A673 (cell line): Measurements from ENCODE around the gene GRIK2.

Experiments used
- EZH2 ChIP-seq: fragments of 200-600 bp; sonication (generic); IDR thresholded peaks from 2 replicates; pipeline ENCODE4 v1.6.1; 2017; ENCODE audit warnings: borderline replicate concordance, low read depth, mild to moderate bottlenecking, mixed read lengths, antibody characterized with exemption, low read length; ENCODE audit not compliant: poor library complexity, severe bottlenecking
- TF ChIP-seq, protein P1 (sequence below): fragments of 300-800, 200-600 bp; sonication (generic); conservative IDR thresholded peaks from 2 replicates; pipeline ENCODE4 v1.5.1; 2017; ENCODE audit warnings: low read depth, mild to moderate bottlenecking, antibody characterized with exemption, low read length, moderate library complexity, mixed read lengths

DNA sequence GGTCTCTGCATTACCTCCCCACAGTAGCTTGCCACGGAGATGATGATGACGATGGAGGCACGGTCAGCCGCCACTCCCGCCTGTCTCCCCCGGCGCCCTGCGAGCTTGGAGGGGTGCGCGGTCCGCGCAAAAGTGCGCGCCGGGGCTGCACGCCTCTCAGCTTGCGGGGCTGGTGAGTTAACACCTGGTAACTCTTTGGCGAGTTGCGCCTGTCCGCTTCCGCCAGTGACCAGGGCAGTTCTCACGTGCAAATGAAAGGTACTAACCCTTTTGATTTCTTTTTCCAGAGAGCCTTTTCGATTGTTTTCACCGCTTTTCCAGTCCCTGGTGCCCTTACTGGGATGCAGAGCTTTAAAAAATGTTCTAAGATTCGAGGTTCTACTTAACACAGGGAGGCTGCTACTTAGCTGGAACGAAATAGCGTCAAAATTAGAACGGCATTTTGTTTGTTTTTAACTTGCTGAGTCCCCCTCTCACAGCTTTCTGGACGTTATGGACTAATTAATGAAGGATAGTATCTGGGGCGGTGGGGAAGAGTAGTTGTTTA, 6.2 kb downstream of the GRIK2 start:
- TF ChIP-seq EZH2: no peak
- TF ChIP-seq, protein P1, sequence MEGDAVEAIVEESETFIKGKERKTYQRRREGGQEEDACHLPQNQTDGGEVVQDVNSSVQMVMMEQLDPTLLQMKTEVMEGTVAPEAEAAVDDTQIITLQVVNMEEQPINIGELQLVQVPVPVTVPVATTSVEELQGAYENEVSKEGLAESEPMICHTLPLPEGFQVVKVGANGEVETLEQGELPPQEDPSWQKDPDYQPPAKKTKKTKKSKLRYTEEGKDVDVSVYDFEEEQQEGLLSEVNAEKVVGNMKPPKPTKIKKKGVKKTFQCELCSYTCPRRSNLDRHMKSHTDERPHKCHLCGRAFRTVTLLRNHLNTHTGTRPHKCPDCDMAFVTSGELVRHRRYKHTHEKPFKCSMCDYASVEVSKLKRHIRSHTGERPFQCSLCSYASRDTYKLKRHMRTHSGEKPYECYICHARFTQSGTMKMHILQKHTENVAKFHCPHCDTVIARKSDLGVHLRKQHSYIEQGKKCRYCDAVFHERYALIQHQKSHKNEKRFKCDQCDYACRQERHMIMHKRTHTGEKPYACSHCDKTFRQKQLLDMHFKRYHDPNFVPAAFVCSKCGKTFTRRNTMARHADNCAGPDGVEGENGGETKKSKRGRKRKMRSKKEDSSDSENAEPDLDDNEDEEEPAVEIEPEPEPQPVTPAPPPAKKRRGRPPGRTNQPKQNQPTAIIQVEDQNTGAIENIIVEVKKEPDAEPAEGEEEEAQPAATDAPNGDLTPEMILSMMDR: no peak
